ENCODE data around the gene PACS2. TPM values are rescaled to one million over a fixed set of nuclear protein-coding genes. Genes with fewer than 3 reads are reported as not detected.

The PACS2 gene
- total RNA-seq, 2 donors from 2014 or later: 55.0 to 59.7 TPM

- Histone ChIP-seq H3K27ac (no peak overlapping the region), H3K4me1 (peaks cover 0 to 5% of the 10 kb centered on the region in 2 donors), H3K27me3 (no peaks in the 10 kb centered on the region), H3K36me3 (peaks cover 27% of the 10 kb centered on the region), H3K4me3 (no peak overlapping the region), H3K9me3 (no peaks in the 10 kb centered on the region)
- no peak for TF ChIP-seq CTCF (IDR thresholded peaks at IDR 0.05)
- DNase-seq (ENCODE audit: low spot score): no peak
Observed at GRCh38 chr14:105369653-105370040, 55.1 kb downstream of the PACS2 start.

GRCh38 chr14:105374389-105374788 is 59.8 kb downstream of the PACS2 start:
- peaks cover 0 to 5% of the 10 kb centered on the region in 2 donors for H3K4me1 ChIP-seq
- H3K4me3 ChIP-seq: no peak overlapping the region
- H3K27ac ChIP-seq: no peak overlapping the region
- no peak for TF ChIP-seq CTCF (IDR thresholded peaks at IDR 0.05)
- DNase-seq (ENCODE audit: low spot score): no peak
- no peaks in the 10 kb centered on the region for H3K9me3 ChIP-seq
- no peaks in the 10 kb centered on the region for H3K27me3 ChIP-seq
- H3K36me3 ChIP-seq: peaks cover 6% of the 10 kb centered on the region

GRCh38 chr14:105375635-105376057 is 61.1 kb downstream of the PACS2 start:
- H3K36me3 ChIP-seq: peaks cover 14% of the 10 kb centered on the region
- no peak for TF ChIP-seq CTCF (IDR thresholded peaks at IDR 0.05)
- H3K9me3 ChIP-seq: no peaks in the 10 kb centered on the region
- H3K27me3 ChIP-seq: no peaks in the 10 kb centered on the region
- H3K27ac ChIP-seq: no peak overlapping the region
- no peak overlapping the region for H3K4me3 ChIP-seq
- peaks cover 0 to 5% of the 10 kb centered on the region in 2 donors for H3K4me1 ChIP-seq
- no peak for DNase-seq (ENCODE audit: low spot score)

- H3K36me3 ChIP-seq: peaks cover 16% of the 10 kb centered on the region
- H3K27ac ChIP-seq: no peak overlapping the region
- no peaks in the 10 kb centered on the region for H3K4me1 ChIP-seq
- no peak for DNase-seq (ENCODE audit: low spot score)
- H3K27me3 ChIP-seq: no peaks in the 10 kb centered on the region
- H3K4me3 ChIP-seq: no peak overlapping the region
- TF ChIP-seq CTCF (IDR thresholded peaks at IDR 0.05): no peak
- H3K9me3 ChIP-seq: no peaks in the 10 kb centered on the region
Observed at GRCh38 chr14:105376521-105377440, 62.2 kb downstream of the PACS2 start.

- no peaks in the 10 kb centered on the region for H3K27me3 ChIP-seq
- no peak overlapping the region for H3K27ac ChIP-seq
- peaks cover 17% of the 10 kb centered on the region for H3K36me3 ChIP-seq
- no peaks in the 10 kb centered on the region for H3K9me3 ChIP-seq
- DNase-seq (ENCODE audit: low spot score): no peak
- no peak for TF ChIP-seq CTCF (IDR thresholded peaks at IDR 0.05)
- H3K4me1 ChIP-seq: no peaks in the 10 kb centered on the region
- H3K4me3 ChIP-seq: no peak overlapping the region
Observed at GRCh38 chr14:105377555-105378182, 63.1 kb downstream of the PACS2 start.
